K562 (cell line): ENCODE data around the gene GRHL3. TPM values are rescaled to one million over a fixed set of nuclear protein-coding genes. Genes with fewer than 3 reads are reported as not detected.

Source experiments
- ATAC-seq: fragments of 200-7000 bp; cut with Tn5 transposase; 3 replicates; pipeline ENCODE4 v1.9.1; 2020; ENCODE audit warnings: moderate library complexity
- BruUV-seq: library from RNA; stranded (reverse); fragments of 400-500 nt; replicated peaks from 2 replicates; lab custom pipeline; 2021; lab: Mats Ljungman, UMichigan
- CTCF ChIA-PET: fragments of 300-600 bp; formaldehyde crosslinking; extraction: SDS; loops from one replicate; lab custom pipeline; 2021; ENCODE audit warnings: low intra/inter-chr PET ratio; lab: Yijun Ruan, JAX
- POLR2A ChIA-PET: fragments of 300-600, 350-650 bp; sonication (Branson Sonifier 250); formaldehyde crosslinking; extraction: SDS; loops from one replicate; lab custom pipeline; 2021; ENCODE audit warnings: antibody characterized with exemption, inconsistent platforms; lab: Yijun Ruan, JAX
- DNase-seq, 4 experiments: peaks; one replicate each; pipeline versions ENCODE4 v3.0.0 to v3.0.0-alpha.2; 2011 to 2018; ENCODE audit warnings: low spot score in 3 of 4, mixed read lengths in 3 of 4; ENCODE audit errors: extremely low read depth in 1 of 4
- FAIRE-seq: peaks from 2 replicates; lab custom pipeline; 2011; peaks lifted over from hg19 to GRCh38; lab: Jason Lieb, UNC
- H2AFZ ChIP-seq: 2 replicates; pipeline ENCODE4 v1.6.0; 2011; ENCODE audit warnings: low read depth, low read length, control low read depth, inconsistent platforms
- H3K27ac ChIP-seq: fragments of 200-600 bp; 3 replicates; pipeline ENCODE4 v1.8.0; 2011; ENCODE audit warnings: low read depth, mild to moderate bottlenecking, control low read depth, inconsistent platforms, low read length, moderate library complexity, mixed read lengths; ENCODE audit errors: extremely low read depth
- H3K27me3 ChIP-seq, 2 experiments: fragments of 300-600 bp in 1 of 2; 2 replicates in 1 of 2; 3 replicates in 1 of 2; pipeline versions ENCODE4 v1.6.0 to v1.8.0; 2011; ENCODE audit warnings: inconsistent platforms in 2 of 2, low read length in 2 of 2, mild to moderate bottlenecking in 1 of 2, mixed read lengths in 1 of 2, moderate library complexity in 1 of 2; ENCODE audit not compliant: control insufficient read depth in 2 of 2, insufficient read depth in 2 of 2
- H3K36me3 ChIP-seq: fragments of 300-600 bp; 3 replicates; pipeline ENCODE4 v1.8.0; 2011; ENCODE audit warnings: mild to moderate bottlenecking, low read length, inconsistent platforms; ENCODE audit not compliant: control insufficient read depth, insufficient read depth
- H3K4me1 ChIP-seq, 2 experiments: fragments of 200-600 bp in 1 of 2; replicated peaks in 1 of 2; 2 replicates in 1 of 2; 3 replicates in 1 of 2; pipeline versions ENCODE4 v1.5.1 to v1.8.0; 2011; ENCODE audit warnings: inconsistent platforms in 2 of 2, low read length in 2 of 2, mild to moderate bottlenecking in 1 of 2, mixed read lengths in 1 of 2, moderate library complexity in 1 of 2; ENCODE audit not compliant: control insufficient read depth in 2 of 2, insufficient read depth in 2 of 2
- H3K4me2 ChIP-seq: 2 replicates; pipeline ENCODE4 v1.6.1; 2011; ENCODE audit warnings: low read length, control low read depth, inconsistent platforms, mixed read lengths; ENCODE audit not compliant: insufficient read depth
- H3K4me3 ChIP-seq: fragments of 200-600 bp; sonication (generic), shearing (Covaris generic); 2 replicates; pipeline ENCODE4 v1.5.1; 2016; ENCODE audit warnings: control low read depth, inconsistent platforms
- H3K79me2 ChIP-seq: fragments of 200-600 bp; 3 replicates; pipeline ENCODE4 v1.8.0; 2011; ENCODE audit warnings: low read length, inconsistent platforms; ENCODE audit not compliant: control insufficient read depth, insufficient read depth
- H3K9ac ChIP-seq, 2 experiments: 2 replicates each; pipeline versions ENCODE4 v1.6.0 to v1.6.1; 2011; ENCODE audit warnings: low read depth in 2 of 2, low read length in 2 of 2, control low read depth in 1 of 2, inconsistent platforms in 1 of 2, mild to moderate bottlenecking in 1 of 2, mixed read lengths in 1 of 2; ENCODE audit not compliant: insufficient read depth in 1 of 2
- H3K9me1 ChIP-seq: one replicate; pipeline ENCODE4 v1.6.0; 2011; ENCODE audit warnings: inconsistent platforms, mild to moderate bottlenecking, low read length, moderate library complexity; ENCODE audit not compliant: control insufficient read depth, insufficient read depth
- H3K9me3 ChIP-seq: replicated peaks from 2 replicates; pipeline ENCODE4 v1.5.1; 2011; ENCODE audit warnings: low read depth, low read length, inconsistent platforms; ENCODE audit not compliant: control insufficient read depth, insufficient read depth
- H4K20me1 ChIP-seq: replicated peaks from 2 replicates; pipeline ENCODE4 v1.6.1; 2011; ENCODE audit warnings: low read length, inconsistent platforms, mixed read lengths; ENCODE audit not compliant: control insufficient read depth, insufficient read depth
- BRF2 ChIP-seq: IDR thresholded peaks from 3 replicates; pipeline ENCODE4 v1.6.1; 2011; ENCODE audit warnings: borderline replicate concordance, mild to moderate bottlenecking; ENCODE audit not compliant: insufficient read length, insufficient read depth
- CAMTA2 ChIP-seq: fragments of 250-450 bp; sonication (Bioruptor Pico); conservative IDR thresholded peaks from 2 replicates; pipeline ENCODE4 v1.5.1; 2022
- CBX1 ChIP-seq: sonication (generic); IDR thresholded peaks from 2 replicates; pipeline ENCODE4 v1.6.1; 2016; ENCODE audit warnings: antibody characterized with exemption, low read depth, mild to moderate bottlenecking
- CC2D1A ChIP-seq: fragments of 450-650 bp; IDR thresholded peaks from 2 replicates; pipeline ENCODE4 v1.6.1; 2017; ENCODE audit warnings: mild to moderate bottlenecking
- EHMT2 ChIP-seq: fragments of 450-650 bp; IDR thresholded peaks from 2 replicates; pipeline ENCODE4 v1.6.1; 2018; ENCODE audit warnings: antibody characterized with exemption
- GTF2E2 ChIP-seq: fragments of 200-800 bp; sonication (Bioruptor generic); IDR thresholded peaks from 2 replicates; pipeline ENCODE4 v1.6.1; 2016; ENCODE audit warnings: missing genetic modification characterization, missing compliant biosample characterization
- ILK ChIP-seq: fragments of 450-650 bp; IDR thresholded peaks from 2 replicates; pipeline ENCODE4 v1.6.1; 2016; ENCODE audit warnings: missing genetic modification characterization, low read depth, mild to moderate bottlenecking, missing compliant biosample characterization, moderate library complexity, borderline replicate concordance
- L3MBTL2 ChIP-seq: fragments of 450-650 bp; IDR thresholded peaks from 2 replicates; pipeline ENCODE4 v1.6.1; 2016; ENCODE audit warnings: mild to moderate bottlenecking, moderate library complexity
- POLR2H ChIP-seq: IDR thresholded peaks from 2 replicates; pipeline ENCODE4 v1.6.1; 2016; ENCODE audit warnings: missing genetic modification characterization, low read depth, mild to moderate bottlenecking, control low read depth, missing compliant biosample characterization, moderate library complexity
- POLR3G ChIP-seq: IDR thresholded peaks from 2 replicates; pipeline ENCODE4 v1.6.1; 2011; ENCODE audit not compliant: insufficient read length, insufficient replicate concordance; ENCODE audit errors: extremely low read depth
- SETDB1 ChIP-seq: IDR thresholded peaks from one replicate; pipeline ENCODE4 v1.6.1; 2012; ENCODE audit warnings: low read length, control low read depth, inconsistent platforms
- SIX5 ChIP-seq, 2 experiments: IDR thresholded peaks; 2 replicates each; pipeline ENCODE4 v1.6.1; 2011; ENCODE audit warnings: low read length in 2 of 2, borderline replicate concordance in 1 of 2, low read depth in 1 of 2, mild to moderate bottlenecking in 1 of 2, moderate library complexity in 1 of 2; ENCODE audit not compliant: insufficient read depth in 1 of 2
- TBP ChIP-seq: optimal IDR thresholded peaks from 2 replicates; pipeline ENCODE3; 2011; ENCODE audit warnings: low read depth, low read length, improper control_type of control experiment
- ZFX ChIP-seq: sonication (generic); formaldehyde crosslinking; IDR thresholded peaks from 2 replicates; pipeline ENCODE4 v1.8.0; 2022; ENCODE audit warnings: mild to moderate bottlenecking, missing genetic modification reagents, moderate library complexity
- WGBS: fragments of 100-300 bp; shearing (Covaris generic); methylation state at CpG from one replicate; pipeline ENCODE4 v1.1.6; 2016; ENCODE audit warnings: low coverage, mixed read lengths; ENCODE audit not compliant: insufficient coverage; ENCODE audit errors: missing lambda C conversion rate; 5-methylcytosine and 5-hydroxymethylcytosine counted together
- in situ Hi-C: fragments of 300-500 bp; cut with MboI; formaldehyde crosslinking; loops from 4 replicates; pipeline ENCODE4 v1.15.0; 2018; ENCODE audit warnings: inconsistent platforms, mixed read lengths
- intact Hi-C: fragments of 100-400 bp; cut with micrococcal nuclease; formaldehyde crosslinking; loops from 2 replicates; pipeline ENCODE4 v1.14.2; 2022
- polyA plus RNA-seq, 8 experiments: library from polyadenylated mRNA; depleted of rRNA in 4 of 8; stranded (reverse) in 5 of 8; unstranded in 3 of 8; fragments of >200 nt; fragmentation: Nextera tagmentation in 2 of 8; fragmentation: Illumina TruSeq in 1 of 8; extraction: Ambion mirVana in 2 of 8; extraction: Trizol in 1 of 8; gene quantifications; 2 replicates each; pipeline versions ENCODE4 v1.2.1 to v1.2.3, GENCODE V29; 2011 to 2014; ENCODE audit warnings: inconsistent platforms in 1 of 8, missing spikeins in 1 of 8
- total RNA-seq, 7 experiments: library from RNA; depleted of rRNA in 6 of 7; stranded (reverse); fragments of >200 nt in 6 of 7; fragmentation: Illumina TruSeq in 2 of 7; extraction: Trizol in 2 of 7; gene quantifications; 2 replicates each; pipeline versions ENCODE4 v1.2.1 to v1.2.3, GENCODE V29; 2011 to 2021; ENCODE audit warnings: low replicate concordance in 1 of 7
- TF ChIP-seq, protein P1 (sequence below): sonication (generic); formaldehyde crosslinking; IDR thresholded peaks from 2 replicates; pipeline ENCODE4 v1.9.0; 2022; ENCODE audit warnings: mild to moderate bottlenecking, missing genetic modification reagents
- TF ChIP-seq, protein P2 (sequence below): sonication (generic); formaldehyde crosslinking; IDR thresholded peaks from 2 replicates; pipeline ENCODE4 v1.8.0; 2023; ENCODE audit warnings: missing genetic modification reagents, mild to moderate bottlenecking, borderline replicate concordance

GRHL3 gene
- total and polyA plus RNA-seq, 9 of the 15 experiments (the other 6 are each of a cell fraction or from before 2014, with no cell fraction given) = 0.01 to 0.04 TPM; not detected in 7

DNA sequence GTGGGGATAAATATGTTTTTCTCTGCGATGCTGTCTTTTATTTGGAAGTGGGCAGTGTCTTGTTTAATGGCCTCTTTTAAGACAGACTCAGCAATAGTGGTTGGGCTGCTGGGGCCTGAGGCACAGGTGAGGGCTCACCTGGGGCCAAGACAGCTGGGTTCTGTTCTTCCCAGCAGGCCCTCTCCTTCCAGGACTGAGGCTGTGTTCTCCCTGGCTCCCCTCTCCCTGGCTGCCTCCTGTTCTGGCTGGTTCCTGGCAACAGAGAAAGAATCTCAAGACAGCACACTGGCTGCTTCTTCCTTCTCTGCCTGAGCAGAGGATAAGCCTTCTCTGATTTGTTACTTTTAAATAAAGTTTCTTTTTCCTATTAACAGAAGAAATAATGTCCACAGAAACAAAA is 7.4 kb upstream of the GRHL3 start (continued):
- TF ChIP-seq POLR3G (no peak), EHMT2 (no peak)

GRCh38 chr1:24315391-24315790 is 3.8 kb upstream of the GRHL3 start:
- no peak overlapping the region for H3K4me2 ChIP-seq
- no peak for FAIRE-seq
- H3K9me1 ChIP-seq = no peaks in the 10 kb centered on the region
- no peak for ATAC-seq
- intact Hi-C loops (no loop called here), in situ Hi-C loops (no loop called here)
- peaks cover 3% of the 10 kb centered on the region; the same call in 1 of the 2 replicates for H4K20me1 ChIP-seq
- no peak overlapping the region for H3K4me3 ChIP-seq
- no peak overlapping the region for H3K27ac ChIP-seq
- no peak overlapping the region for H3K9ac ChIP-seq
- POLR2A ChIA-PET = no interaction called here
- no peaks in the 10 kb centered on the region for H3K9me3 ChIP-seq
- H3K4me1 ChIP-seq = peaks cover 6 to 13% of the 10 kb centered on the region in 2 experiments; a peak in 3 of 5 replicates
- H3K79me2 ChIP-seq = no peaks in the 10 kb centered on the region
- BruUV-seq = no TSS peak
- H2AFZ ChIP-seq = no peak overlapping the region
- no peak for DNase-seq
- H3K36me3 ChIP-seq = no peaks in the 10 kb centered on the region
- peaks cover 36 to 37% of the 10 kb centered on the region in 2 experiments for H3K27me3 ChIP-seq
- CTCF ChIA-PET = no interaction called here
- WGBS = 0% methylated on average over 6 of the region's 6 CpGs
- TF ChIP-seq, protein P1, sequence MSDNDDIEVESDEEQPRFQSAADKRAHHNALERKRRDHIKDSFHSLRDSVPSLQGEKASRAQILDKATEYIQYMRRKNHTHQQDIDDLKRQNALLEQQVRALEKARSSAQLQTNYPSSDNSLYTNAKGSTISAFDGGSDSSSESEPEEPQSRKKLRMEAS (CRISPR knock-in tag) = no peak
- TF ChIP-seq SIX5 (IDR thresholded peaks at IDR 0.05; ENCODE audit: borderline replicate concordance in 1 of 2, insufficient read depth in 1 of 2, low read depth in 1 of 2, low read length in 2 of 2) (no peak), L3MBTL2 (no peak), ILK (tag) (no peak), BRF2 (no peak), ZFX (CRISPR knock-in tag) (no peak), SETDB1 (no peak), POLR2H (tag) (no peak), GTF2E2 (tag) (no peak), TBP (no peak), CC2D1A (no peak), CAMTA2 (CRISPR knock-in tag) (no peak), CBX1 (no peak)
- TF ChIP-seq, protein P2, sequence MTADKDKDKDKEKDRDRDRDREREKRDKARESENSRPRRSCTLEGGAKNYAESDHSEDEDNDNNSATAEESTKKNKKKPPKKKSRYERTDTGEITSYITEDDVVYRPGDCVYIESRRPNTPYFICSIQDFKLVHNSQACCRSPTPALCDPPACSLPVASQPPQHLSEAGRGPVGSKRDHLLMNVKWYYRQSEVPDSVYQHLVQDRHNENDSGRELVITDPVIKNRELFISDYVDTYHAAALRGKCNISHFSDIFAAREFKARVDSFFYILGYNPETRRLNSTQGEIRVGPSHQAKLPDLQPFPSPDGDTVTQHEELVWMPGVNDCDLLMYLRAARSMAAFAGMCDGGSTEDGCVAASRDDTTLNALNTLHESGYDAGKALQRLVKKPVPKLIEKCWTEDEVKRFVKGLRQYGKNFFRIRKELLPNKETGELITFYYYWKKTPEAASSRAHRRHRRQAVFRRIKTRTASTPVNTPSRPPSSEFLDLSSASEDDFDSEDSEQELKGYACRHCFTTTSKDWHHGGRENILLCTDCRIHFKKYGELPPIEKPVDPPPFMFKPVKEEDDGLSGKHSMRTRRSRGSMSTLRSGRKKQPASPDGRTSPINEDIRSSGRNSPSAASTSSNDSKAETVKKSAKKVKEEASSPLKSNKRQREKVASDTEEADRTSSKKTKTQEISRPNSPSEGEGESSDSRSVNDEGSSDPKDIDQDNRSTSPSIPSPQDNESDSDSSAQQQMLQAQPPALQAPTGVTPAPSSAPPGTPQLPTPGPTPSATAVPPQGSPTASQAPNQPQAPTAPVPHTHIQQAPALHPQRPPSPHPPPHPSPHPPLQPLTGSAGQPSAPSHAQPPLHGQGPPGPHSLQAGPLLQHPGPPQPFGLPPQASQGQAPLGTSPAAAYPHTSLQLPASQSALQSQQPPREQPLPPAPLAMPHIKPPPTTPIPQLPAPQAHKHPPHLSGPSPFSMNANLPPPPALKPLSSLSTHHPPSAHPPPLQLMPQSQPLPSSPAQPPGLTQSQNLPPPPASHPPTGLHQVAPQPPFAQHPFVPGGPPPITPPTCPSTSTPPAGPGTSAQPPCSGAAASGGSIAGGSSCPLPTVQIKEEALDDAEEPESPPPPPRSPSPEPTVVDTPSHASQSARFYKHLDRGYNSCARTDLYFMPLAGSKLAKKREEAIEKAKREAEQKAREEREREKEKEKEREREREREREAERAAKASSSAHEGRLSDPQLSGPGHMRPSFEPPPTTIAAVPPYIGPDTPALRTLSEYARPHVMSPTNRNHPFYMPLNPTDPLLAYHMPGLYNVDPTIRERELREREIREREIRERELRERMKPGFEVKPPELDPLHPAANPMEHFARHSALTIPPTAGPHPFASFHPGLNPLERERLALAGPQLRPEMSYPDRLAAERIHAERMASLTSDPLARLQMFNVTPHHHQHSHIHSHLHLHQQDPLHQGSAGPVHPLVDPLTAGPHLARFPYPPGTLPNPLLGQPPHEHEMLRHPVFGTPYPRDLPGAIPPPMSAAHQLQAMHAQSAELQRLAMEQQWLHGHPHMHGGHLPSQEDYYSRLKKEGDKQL = no peak
